NCI-H345 treated with DMSO at 0.1 percent for 48 hours (cell line): ENCODE measurements around the gene INA.
"Not testable (repeated sequence)": the region's sequence is repeated elsewhere in the genome, so short reads cannot be mapped to it uniquely, and the experiment has no call there.

Experiments
- DNase-seq: peaks from one replicate; lab custom pipeline; 2025; ENCODE audit not compliant: unreplicated experiment; lab: John Stamatoyannopoulos, UW

The INA gene

GRCh38 chr10:103276896-103277712 is at the start of gene INA:
TSS of gene INA (plus strand) at chr10:103277138. CDS start at chr10:103277212, 74 bp downstream.
- peak; percentile 37 for DNase-seq

- DNase-seq = no peak
Observed at GRCh38 chr10:103227416-103227815, 49.5 kb upstream of the INA start.

DNA sequence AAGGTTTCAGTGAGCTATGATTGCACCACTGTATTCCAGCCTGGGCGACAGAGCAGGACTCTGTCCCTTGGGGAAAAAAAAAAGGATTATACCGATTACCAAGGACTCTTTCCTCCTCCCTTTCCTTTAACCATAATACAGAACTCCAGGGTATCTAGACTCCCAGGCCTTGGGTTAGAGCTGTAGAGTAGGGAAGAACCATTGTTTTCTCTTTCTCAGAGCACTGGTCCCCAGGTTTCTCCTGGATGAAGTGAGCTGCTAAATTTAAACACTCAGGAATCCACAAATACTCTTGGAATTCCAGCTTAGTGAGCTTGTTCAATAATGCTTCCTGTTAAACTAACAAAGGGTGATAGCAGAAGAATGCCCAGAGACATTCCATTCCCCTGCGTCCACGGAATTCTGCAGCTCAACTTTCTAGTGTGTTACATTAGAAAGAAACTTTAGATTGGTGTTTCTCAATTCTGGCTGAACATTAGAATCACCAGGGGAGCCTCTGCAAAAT is 45.8 kb upstream of the INA start:
- no peak for DNase-seq

DNA sequence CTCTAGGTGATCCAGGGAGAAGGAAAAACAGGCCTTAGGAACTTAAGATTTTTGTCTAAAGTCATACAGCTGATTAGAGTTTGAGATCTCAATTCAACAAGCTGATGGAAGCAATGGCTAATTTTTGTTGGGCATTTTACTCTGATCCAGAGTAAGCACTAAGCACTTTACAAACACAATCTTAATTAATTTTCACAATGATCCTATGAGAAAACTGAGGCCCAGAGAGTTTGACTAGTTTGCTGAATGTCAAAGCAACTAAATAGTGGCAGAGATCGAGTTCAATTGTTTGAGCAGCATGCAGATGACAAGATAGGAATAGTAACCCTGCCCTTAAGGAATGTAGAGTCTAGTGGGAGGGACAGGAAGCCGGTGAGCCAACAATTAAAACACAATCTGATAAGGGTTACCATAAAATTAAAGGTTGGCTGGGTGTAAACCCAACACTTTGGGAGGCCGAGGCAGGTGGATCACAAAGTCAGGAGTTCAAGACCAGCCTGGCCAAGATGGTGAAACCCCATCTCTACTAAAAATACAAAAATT is 44.7 kb upstream of the INA start:
- DNase-seq = no peak

DNA sequence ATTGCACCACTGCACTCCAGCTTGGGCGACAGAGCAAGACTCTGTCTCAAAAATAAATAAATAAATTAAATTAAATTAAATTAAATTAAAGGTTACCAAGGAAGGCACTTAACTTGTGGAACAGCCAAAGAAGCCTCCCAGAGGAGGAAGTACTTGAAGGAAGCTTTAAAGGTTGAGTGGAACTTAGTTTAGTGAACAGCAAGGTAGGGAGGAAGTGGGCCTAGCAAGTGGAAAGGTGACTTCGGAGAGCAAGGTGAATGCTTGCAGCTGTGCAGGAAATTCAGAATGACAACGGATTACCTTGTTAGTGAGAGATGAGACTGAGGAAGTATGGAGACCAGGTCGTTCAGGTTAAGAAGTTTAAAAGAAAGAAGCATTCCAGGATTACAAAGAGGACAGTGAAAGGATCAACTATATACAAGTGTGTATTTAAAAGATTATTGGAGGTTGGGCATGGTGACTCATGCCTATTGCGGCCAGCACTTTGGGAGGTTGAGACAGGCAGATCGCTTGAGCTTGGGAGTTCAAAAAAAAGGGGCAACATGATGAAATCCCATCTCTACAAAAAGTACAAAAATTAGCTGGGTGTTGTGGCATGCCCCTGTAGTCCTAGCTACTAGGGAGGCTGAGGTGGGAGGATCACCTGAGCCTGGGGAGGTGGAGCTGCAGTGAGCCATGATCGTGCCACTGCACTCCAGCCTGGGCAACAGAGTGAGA is 44.0 kb upstream of the INA start:
- DNase-seq = no peak

GRCh38 chr10:103235775-103236174 is 41.2 kb upstream of the INA start:
- no peak for DNase-seq

- DNase-seq = no peak
Observed at GRCh38 chr10:103238506-103239252, 38.3 kb upstream of the INA start.

- no peak for DNase-seq
Observed at GRCh38 chr10:103241262-103242011, 35.5 kb upstream of the INA start.

GRCh38 chr10:103244666-103245271 is 32.2 kb upstream of the INA start:
- DNase-seq = peak; percentile 5

GRCh38 chr10:103245587-103245986 is 31.4 kb upstream of the INA start, which contains the start of gene RPEL1:
TSS of gene RPEL1 (plus strand) at chr10:103245887. CDS start at chr10:103245997, 110 bp downstream.
- not testable (repeated sequence) for DNase-seq

DNA sequence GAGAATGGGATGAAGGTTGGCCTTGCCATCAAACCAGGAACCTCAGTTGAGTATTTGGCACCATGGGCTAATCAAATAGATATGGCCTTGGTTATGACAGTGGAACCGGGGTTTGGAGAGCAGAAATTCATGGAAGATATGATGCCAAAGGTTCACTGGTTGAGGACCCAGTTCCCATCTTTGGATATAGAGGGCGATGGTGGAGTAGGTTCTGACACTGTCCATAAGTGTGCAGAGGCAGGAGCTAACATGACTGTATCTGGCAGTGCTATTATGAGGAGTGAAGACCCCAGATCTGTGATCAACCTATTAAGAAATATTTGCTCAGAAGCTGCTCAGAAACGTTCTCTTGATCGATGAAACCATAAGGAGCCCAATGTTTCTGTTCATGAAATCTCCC is 30.6 kb upstream of the INA start:
- no peak for DNase-seq

GRCh38 chr10:103254113-103254512 is 22.8 kb upstream of the INA start:
- no peak for DNase-seq

DNA sequence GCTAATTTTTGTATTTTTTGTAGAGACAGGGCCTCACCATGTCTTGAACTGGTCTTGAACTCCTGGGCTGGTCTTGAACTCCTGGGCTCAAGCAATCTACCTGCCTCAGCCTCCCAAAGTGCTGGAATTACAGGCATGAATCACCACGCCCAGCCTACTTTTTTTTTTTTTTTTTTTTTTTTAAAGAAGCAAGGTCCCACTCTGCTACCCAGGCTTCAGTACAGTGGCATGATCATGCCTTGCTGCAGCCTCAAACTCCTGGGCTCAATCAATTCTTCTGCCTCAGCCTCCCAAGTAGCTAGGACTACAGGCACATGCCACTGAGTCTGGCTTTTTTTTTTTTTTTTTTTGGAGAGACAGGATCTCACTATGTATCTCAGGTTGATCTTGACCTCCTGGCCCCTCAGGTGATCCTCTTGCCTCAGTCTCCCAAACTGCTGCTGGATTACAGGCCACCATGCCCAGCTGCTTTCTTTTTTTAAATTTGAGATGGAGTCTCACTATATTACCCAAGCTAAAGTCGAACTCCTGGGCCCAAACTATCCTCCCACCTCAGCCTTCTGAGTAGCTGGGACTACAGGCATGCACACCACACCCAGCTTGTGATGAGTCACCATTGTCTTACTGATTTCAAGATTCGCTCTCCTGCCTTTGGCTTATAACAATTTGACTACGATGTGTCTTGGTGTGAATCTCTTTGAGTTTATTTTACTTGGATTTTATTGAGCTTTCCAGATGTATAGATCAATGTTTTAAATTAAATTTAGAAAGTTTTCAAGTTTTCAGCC is 22.2 kb upstream of the INA start:
- DNase-seq = no peak

DNA sequence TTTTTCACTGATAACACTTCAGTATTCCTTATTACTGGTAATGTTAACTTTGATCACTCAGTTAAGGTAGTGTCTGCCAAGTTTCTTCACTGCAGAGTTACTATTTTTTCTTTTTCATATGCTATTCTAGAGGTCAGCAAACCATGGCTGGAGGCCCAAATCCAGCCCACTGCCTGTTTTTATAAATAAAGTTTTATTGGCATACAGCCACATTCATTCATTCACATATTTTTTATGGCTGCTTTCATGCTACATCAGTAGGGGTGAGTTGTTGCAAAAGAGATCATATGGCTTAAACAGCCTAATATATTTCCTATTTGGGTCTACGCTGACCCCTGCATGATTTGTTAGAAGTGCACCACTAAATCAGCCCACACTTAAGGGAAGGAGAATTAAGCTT is 20.3 kb upstream of the INA start:
- DNase-seq = no peak

GRCh38 chr10:103257812-103258211 is 19.1 kb upstream of the INA start:
- no peak for DNase-seq

DNA sequence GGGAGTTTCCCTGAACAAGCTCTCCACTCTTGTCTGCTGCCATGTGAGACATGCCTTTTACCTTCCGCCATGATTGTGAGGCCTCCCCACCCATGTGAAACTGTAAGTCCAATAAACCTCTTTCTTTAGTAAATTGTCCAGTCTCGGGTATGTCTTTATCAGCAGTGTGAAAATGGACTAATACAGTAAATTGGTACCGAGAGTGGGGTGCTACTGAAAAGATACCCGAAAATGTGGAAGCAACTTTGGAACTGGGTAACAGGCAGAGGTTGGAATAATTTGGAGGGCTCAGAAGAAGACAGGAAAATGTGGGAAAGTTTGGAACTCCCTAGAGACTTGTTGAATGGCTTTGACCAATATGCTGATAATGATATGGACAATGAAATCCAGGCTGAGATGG is 18.0 kb upstream of the INA start:
- not testable (repeated sequence) for DNase-seq

GRCh38 chr10:103259989-103260388 is 16.9 kb upstream of the INA start:
- DNase-seq = no peak

- no peak for DNase-seq
Observed at GRCh38 chr10:103262229-103262628, 14.7 kb upstream of the INA start.

- no peak for DNase-seq
Observed at GRCh38 chr10:103265717-103266329, 11.1 kb upstream of the INA start.
